ENCODE data around the gene ZCWPW1.

- TF ChIP-seq POLR2AphosphoS5 (IDR thresholded peaks at IDR 0.05; ENCODE audit: borderline replicate concordance, low read depth, low read length): no peak
- TF ChIP-seq EZH2 (IDR thresholded peaks at IDR 0.05): no peak
Measured at GRCh38 chr7:100426516-100426915, 2.0 kb downstream of the ZCWPW1 start.

Measured in SK-N-MC (cell line).